Stomach (tissue), 4 donors: ENCODE data around the gene SNX6.

Experiments
- CTCF ChIP-seq, 7 experiments: fragments of 450-650 bp in 4 of 7; fragments of 200-600 bp in 3 of 7; sonication (generic) in 3 of 7; IDR thresholded peaks; one replicate each; pipeline ENCODE4 v1.5.1; 2016 to 2019; ENCODE audit warnings: antibody characterized with exemption in 7 of 7, control low read depth in 2 of 7, mild to moderate bottlenecking in 1 of 7
- EP300 ChIP-seq: sonication (generic); formaldehyde crosslinking; IDR thresholded peaks from one replicate; pipeline ENCODE4 v1.6.1; 2017; ENCODE audit warnings: antibody characterized with exemption
- POLR2AphosphoS5 ChIP-seq, 3 donors: sonication (generic); formaldehyde crosslinking; IDR thresholded peaks; one replicate each; pipeline ENCODE4 v1.6.1; 2016; ENCODE audit warnings: antibody characterized with exemption in 3 of 3

GRCh38 chr14:34537677-34538009, 92.3 kb downstream of the SNX6 start:
- TF ChIP-seq CTCF (IDR thresholded peaks at IDR 0.05) (no peak), POLR2AphosphoS5 (IDR thresholded peaks at IDR 0.05) (no peak), EP300 (no peak)
